Measurements from ENCODE around the gene IQCF6.
"Not testable (repeated sequence)": the region's sequence is repeated elsewhere in the genome, so short reads cannot be mapped to it uniquely, and the experiment has no call there.

IQCF6 gene

DNA sequence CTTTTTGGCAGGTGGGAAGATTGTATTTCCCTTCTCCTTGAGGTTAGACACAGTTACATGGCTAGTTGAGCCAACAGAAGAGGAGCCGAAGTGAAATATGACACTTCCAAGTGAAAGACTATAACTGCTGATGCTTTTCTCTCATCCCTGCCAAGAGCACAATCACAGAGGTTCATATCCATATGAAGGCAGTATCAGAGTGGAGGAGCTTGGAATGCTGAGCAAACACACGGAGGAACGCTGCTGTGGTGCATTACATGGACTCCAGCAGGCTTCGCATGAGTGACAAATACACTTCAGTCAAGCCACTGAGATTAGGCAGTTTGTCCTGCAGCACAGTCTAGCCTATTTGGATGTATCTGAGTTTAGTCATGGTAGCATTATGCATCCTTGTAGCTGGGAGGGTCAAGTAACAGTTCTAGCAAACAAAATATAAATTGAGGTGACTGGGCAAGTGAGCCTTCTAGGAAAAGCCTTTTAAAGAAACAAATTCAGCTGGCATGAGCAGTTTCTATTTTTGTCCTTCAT lies 5.4 kb downstream of the IQCF6 start:
- Histone ChIP-seq H3K36me3 (ENCODE audit: insufficient read depth, low read length) (no peaks in the 10 kb centered on the region), H3K4me3 (ENCODE audit: low read length) (no peak overlapping the region), H3K9ac (ENCODE audit: low read depth, low read length) (no peak overlapping the region), H3K27ac (ENCODE audit: low read depth, low read length) (no peak overlapping the region), H3K27me3 (ENCODE audit: insufficient read depth, low read length) (no peaks in the 10 kb centered on the region), H3K4me1 (ENCODE audit: insufficient read depth, low read length) (peaks cover 12% of the 10 kb centered on the region), H3K9me3 (ENCODE audit: insufficient read depth, low read depth, low read length) (no peaks in the 10 kb centered on the region)
- 39% methylated on average over 4 of the region's 4 CpGs for whole genome bisulfite sequencing

DNA sequence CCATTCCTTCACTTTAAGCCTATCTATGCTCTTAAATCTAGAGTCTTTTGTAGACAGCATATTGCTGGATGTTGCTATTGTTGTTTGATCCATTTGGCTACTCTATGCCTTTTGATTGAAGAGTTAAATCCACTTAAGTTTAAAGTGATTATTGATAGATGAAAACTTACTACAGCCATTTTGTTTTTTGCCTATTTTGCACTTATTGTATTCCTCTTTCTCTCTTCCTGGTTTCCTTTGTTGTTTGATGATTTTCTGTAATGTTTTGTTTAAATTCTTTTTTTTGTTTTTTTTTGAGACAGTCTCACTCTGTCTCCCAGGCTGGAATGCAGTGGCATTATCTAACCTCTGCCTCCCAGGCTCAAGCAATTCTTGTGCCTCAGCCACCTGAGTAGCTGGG lies 19.8 kb downstream of the IQCF6 start:
- Histone ChIP-seq H3K36me3 (ENCODE audit: insufficient read depth, low read length) (no peaks in the 10 kb centered on the region), H3K9me3 (ENCODE audit: insufficient read depth, low read depth, low read length) (peaks cover 20% of the 10 kb centered on the region), H3K4me1 (ENCODE audit: insufficient read depth, low read length) (no peaks in the 10 kb centered on the region)

DNA sequence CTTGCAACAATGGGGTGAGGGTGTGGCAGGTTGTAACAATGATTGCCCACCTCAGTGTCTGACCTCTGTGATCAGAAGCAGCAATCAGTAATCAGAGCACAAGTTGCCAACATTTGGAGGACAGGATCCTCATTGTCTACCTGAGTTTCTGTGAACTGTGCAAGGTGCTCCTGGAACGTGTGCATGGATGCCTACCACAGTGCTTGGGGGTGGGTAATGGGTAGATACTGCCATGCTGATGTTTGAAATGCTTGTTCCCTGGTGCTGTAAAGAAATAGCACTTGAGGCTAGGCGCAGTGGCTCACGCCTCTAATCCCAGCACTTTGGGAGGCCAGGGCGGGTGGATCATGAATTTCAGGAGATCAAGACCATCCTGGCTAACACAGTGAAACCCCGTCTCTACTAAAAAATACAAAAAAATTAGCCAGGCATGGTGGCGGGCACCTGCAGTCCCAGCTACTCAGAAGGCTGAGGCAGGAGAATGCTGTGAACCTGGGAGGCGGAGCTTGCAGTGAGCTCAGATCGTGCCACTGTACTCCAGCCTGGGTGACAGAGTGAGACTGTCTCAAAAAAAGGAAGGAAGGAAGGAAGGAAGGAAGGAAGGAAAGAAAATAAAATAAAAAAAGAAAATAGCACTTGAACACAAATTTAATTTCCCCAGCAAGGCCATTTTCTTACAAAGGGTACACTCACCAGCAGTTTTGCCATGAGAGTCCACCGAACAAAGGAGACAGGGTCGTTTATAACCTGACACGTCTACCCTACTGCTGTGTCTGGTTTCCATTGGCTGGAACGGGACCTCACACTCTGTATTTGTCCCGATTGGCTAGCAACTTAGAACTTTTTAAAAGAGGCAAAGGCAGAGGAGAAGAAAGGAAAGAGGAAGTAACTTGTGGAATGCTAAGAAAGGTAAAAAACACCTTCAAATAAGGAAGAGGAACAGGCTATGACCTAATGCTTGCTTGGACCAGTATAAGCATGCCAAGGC lies 25.0 kb downstream of the IQCF6 start:
- not testable (repeated sequence) for H3K4me1 ChIP-seq (ENCODE audit: insufficient read depth, low read length); H3K27me3 ChIP-seq (ENCODE audit: insufficient read depth, low read length); H3K27ac ChIP-seq (ENCODE audit: low read depth, low read length); H3K36me3 ChIP-seq (ENCODE audit: insufficient read depth, low read length); H3K4me3 ChIP-seq (ENCODE audit: low read length); H3K9ac ChIP-seq (ENCODE audit: low read depth, low read length)
- peaks cover 11% of the 10 kb centered on the region; the same call in 1 of the 2 replicates for H3K9me3 ChIP-seq (ENCODE audit: insufficient read depth, low read depth, low read length)
- 89% methylated on average over 13 of the region's 13 CpGs for WGBS

More for the DNA sequence above, 19.8 kb downstream of the IQCF6 start:
- Histone ChIP-seq H3K9ac (ENCODE audit: low read depth, low read length) (no peak overlapping the region), H3K27ac (ENCODE audit: low read depth, low read length) (no peak overlapping the region), H3K27me3 (ENCODE audit: insufficient read depth, low read length) (no peaks in the 10 kb centered on the region), H3K4me3 (ENCODE audit: low read length) (no peak overlapping the region)

DNA sequence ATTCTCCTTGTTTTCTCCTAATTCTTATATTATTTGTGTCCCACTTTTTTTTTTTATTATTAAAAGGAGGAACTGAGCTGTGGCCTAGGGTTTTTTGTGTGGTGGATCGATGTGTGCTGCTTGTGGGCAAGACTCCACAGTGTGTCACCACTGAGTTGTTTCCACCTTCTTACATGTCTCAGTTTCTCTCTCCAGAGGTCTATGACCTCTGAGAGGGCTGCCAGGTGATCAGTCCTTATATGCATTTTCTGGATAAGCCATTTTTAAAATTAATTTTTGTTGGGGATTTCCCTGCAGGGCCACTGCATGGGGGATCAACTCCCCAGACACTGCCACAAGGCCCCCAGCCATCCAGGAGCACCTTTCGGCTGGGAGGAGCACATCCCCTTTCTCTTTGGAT lies 27.8 kb downstream of the IQCF6 start:
- WGBS, result 95% methylated on average over 2 of the region's 2 CpGs
- H3K27me3 ChIP-seq (ENCODE audit: insufficient read depth, low read length), result no peaks in the 10 kb centered on the region
- H3K4me1 ChIP-seq (ENCODE audit: insufficient read depth, low read length), result peaks cover 3% of the 10 kb centered on the region; the same call in 1 of the 2 replicates
- H3K4me3 ChIP-seq (ENCODE audit: low read length), result no peak overlapping the region
- H3K36me3 ChIP-seq (ENCODE audit: insufficient read depth, low read length), result no peaks in the 10 kb centered on the region
- H3K9me3 ChIP-seq (ENCODE audit: insufficient read depth, low read depth, low read length), result peaks cover 20% of the 10 kb centered on the region; the same call in 1 of the 2 replicates
- H3K27ac ChIP-seq (ENCODE audit: low read depth, low read length), result no peak overlapping the region
- H3K9ac ChIP-seq (ENCODE audit: low read depth, low read length), result no peak overlapping the region

DNA sequence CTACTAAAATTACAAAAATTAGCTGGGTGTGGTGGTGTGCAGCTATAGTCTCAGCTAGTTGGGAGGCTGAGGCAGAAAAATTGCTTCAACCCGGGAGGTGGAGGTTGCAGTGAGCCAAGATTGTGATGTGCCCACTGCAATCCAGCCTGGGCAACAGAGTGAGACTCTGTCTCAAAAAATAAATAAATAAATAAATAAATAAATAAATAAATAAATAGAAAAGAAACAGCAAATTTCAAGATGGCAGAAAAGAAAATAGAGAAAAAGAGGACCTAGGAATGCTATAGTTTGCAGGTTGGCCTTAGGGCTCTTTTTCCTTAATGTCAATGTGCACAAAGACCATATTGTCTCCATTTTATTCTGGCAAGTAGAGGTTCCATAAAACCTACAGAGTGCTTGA lies 28.2 kb downstream of the IQCF6 start:
- Histone ChIP-seq H3K9ac (ENCODE audit: low read depth, low read length) (no peak overlapping the region), H3K27ac (ENCODE audit: low read depth, low read length) (no peak overlapping the region), H3K4me1 (ENCODE audit: insufficient read depth, low read length) (peaks cover 3% of the 10 kb centered on the region; the same call in 1 of the 2 replicates), H3K27me3 (ENCODE audit: insufficient read depth, low read length) (no peaks in the 10 kb centered on the region), H3K4me3 (ENCODE audit: low read length) (no peak overlapping the region), H3K9me3 (ENCODE audit: insufficient read depth, low read depth, low read length) (peaks cover 20% of the 10 kb centered on the region; the same call in 1 of the 2 replicates), H3K36me3 (ENCODE audit: insufficient read depth, low read length) (no peaks in the 10 kb centered on the region)
- 96% methylated on average over 1 of the region's 1 CpG for WGBS

DNA sequence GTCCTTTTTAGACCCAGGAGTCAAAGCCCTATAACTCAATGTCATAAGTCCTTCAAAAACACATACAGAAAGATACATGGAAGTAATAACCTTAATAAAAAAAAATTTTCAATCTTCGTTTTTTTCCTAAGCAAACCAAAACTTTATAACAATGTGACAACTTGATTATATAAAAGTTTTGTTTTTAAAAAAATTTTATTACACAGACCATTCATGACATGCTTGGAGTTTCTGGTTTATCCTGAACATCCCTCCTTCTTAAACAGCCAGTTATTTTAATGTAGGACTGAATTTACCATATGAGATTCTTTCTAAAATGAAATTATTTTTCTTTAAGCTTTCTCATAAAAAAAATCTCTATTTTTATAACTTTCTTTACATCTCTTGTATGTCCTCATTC lies 30.7 kb downstream of the IQCF6 start:
- Histone ChIP-seq H3K9me3 (ENCODE audit: insufficient read depth, low read depth, low read length) (peaks cover 20% of the 10 kb centered on the region; the same call in 1 of the 2 replicates), H3K27ac (ENCODE audit: low read depth, low read length) (no peak overlapping the region), H3K27me3 (ENCODE audit: insufficient read depth, low read length) (no peaks in the 10 kb centered on the region), H3K4me3 (ENCODE audit: low read length) (no peak overlapping the region), H3K36me3 (ENCODE audit: insufficient read depth, low read length) (no peaks in the 10 kb centered on the region), H3K9ac (ENCODE audit: low read depth, low read length) (no peak overlapping the region), H3K4me1 (ENCODE audit: insufficient read depth, low read length) (no peaks in the 10 kb centered on the region; the same call in 1 of the 2 replicates)
- no CpG with 5 or more reads among the region's 1 CpG for WGBS

DNA sequence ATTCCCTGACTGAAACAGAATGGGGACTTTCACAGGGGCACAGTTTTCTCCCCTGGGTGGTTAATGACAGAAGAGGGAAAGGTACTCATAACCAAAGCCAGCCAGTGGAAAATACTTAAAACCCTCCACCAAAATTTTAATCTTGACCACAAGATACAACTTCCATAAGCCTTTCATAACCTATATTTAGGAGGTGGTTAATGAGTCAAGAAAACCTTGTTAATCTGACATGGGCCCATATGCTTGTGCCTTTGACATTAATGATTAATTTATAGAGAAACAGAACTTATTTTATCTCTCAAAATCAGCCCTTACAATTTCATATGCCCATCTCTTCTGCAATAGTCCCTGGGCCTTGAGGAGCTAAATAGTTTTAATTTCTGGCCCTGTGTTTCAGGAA lies 31.2 kb downstream of the IQCF6 start:
- Histone ChIP-seq H3K27ac (ENCODE audit: low read depth, low read length) (no peak overlapping the region), H3K4me1 (ENCODE audit: insufficient read depth, low read length) (no peaks in the 10 kb centered on the region; the same call in 1 of the 2 replicates), H3K36me3 (ENCODE audit: insufficient read depth, low read length) (no peaks in the 10 kb centered on the region), H3K4me3 (ENCODE audit: low read length) (no peak overlapping the region), H3K27me3 (ENCODE audit: insufficient read depth, low read length) (no peaks in the 10 kb centered on the region), H3K9ac (ENCODE audit: low read depth, low read length) (no peak overlapping the region), H3K9me3 (ENCODE audit: insufficient read depth, low read depth, low read length) (peaks cover 20% of the 10 kb centered on the region; the same call in 1 of the 2 replicates)

DNA sequence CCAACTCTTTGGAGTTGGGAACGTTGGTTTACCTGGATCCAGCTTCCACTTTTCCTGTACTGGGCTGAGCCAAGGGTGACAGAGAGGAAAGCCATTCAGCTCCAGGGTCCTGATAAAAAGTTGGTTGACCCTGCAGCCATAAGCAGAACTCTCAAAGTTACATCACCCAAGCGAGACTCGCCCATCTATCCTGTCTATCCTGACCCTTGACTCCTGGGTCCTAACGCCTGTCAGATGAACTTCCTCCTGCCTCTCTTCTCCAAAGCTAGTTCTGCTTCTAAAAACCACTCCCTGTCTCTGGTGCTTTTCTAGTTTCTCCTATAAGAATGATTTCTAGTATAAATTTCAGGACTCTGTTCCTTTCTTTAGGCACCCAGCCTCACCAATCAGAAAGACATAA lies 36.1 kb downstream of the IQCF6 start:
- H3K36me3 ChIP-seq (ENCODE audit: insufficient read depth, low read length); H3K27ac ChIP-seq (ENCODE audit: low read depth, low read length); H3K9me3 ChIP-seq (ENCODE audit: insufficient read depth, low read depth, low read length); H3K27me3 ChIP-seq (ENCODE audit: insufficient read depth, low read length); H3K4me1 ChIP-seq (ENCODE audit: insufficient read depth, low read length); H3K9ac ChIP-seq (ENCODE audit: low read depth, low read length); H3K4me3 ChIP-seq (ENCODE audit: low read length): not testable (repeated sequence)
- 80% methylated on average over 4 of the region's 4 CpGs for WGBS

DNA sequence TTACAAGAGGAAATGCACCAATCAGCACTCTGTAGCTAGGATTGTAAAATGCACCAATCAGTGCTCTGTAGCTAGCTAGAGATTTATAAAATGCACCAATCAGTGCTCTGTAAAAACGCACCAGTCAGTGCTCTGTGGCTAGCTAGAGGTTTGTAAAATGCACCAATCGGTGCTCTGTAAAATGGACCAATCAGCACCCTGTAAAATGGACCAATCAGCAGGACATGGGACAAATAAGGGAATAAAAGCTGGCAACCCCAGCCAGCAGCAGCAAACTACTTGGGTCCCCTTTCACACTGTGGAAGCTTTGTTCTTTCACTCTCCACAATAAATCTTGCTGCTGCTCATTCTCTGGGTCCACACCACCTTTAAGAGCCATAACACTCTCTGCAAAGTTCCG lies 36.7 kb downstream of the IQCF6 start:
- H3K4me3 ChIP-seq (ENCODE audit: low read length); H3K27ac ChIP-seq (ENCODE audit: low read depth, low read length); H3K27me3 ChIP-seq (ENCODE audit: insufficient read depth, low read length); H3K9me3 ChIP-seq (ENCODE audit: insufficient read depth, low read depth, low read length); H3K36me3 ChIP-seq (ENCODE audit: insufficient read depth, low read length); H3K9ac ChIP-seq (ENCODE audit: low read depth, low read length); H3K4me1 ChIP-seq (ENCODE audit: insufficient read depth, low read length): not testable (repeated sequence)
- 94% methylated on average over 3 of the region's 3 CpGs for WGBS

DNA sequence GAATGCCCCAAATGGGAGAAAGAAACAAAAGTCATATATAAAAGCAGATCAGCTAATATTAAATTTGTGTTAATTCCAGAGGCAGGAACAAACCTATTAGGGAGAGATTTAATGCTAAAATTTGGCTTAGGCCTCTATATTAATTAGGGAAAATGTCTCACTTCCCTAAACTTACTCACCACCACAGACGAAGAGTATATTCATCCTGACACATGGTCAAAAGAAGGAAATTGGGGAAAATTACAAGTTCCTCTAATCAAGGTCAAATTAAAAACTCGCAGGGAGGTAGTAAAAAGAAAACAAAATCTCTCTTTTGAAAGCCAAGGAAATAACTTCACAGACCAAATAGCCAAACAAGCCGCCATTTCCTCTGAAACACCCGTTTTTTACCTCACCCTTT lies 39.9 kb downstream of the IQCF6 start:
- H3K9ac ChIP-seq (ENCODE audit: low read depth, low read length), result no peak overlapping the region
- H3K36me3 ChIP-seq (ENCODE audit: insufficient read depth, low read length), result no peaks in the 10 kb centered on the region
- no peaks in the 10 kb centered on the region for H3K9me3 ChIP-seq (ENCODE audit: insufficient read depth, low read depth, low read length)
- H3K27ac ChIP-seq (ENCODE audit: low read depth, low read length), result no peak overlapping the region
- WGBS, result 70% methylated on average over 2 of the region's 4 CpGs
- H3K4me3 ChIP-seq (ENCODE audit: low read length), result no peak overlapping the region
- H3K27me3 ChIP-seq (ENCODE audit: insufficient read depth, low read length), result no peaks in the 10 kb centered on the region
- H3K4me1 ChIP-seq (ENCODE audit: insufficient read depth, low read length), result peaks cover 10% of the 10 kb centered on the region

DNA sequence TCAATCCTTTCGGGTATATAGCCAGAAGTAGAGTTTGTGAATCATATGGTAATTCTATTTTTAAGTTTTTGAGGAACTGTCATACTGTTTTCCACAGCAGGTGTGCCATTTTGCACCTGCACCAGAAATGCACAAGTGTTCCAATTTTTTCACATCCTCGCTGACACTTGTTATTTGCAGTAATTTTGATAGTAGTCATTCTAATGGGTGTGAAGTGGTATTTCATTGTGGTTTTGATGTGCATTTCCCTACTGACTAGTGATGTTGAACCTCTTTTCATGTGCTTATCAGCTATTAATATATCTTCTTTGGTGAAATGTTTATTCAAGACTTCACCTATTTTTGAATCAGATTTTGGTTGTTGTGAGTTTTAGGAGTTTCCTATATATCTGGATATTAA lies 43.1 kb downstream of the IQCF6 start:
- no peak overlapping the region for H3K9ac ChIP-seq (ENCODE audit: low read depth, low read length)
- WGBS, result 94% methylated on average over 2 of the region's 2 CpGs
- no peaks in the 10 kb centered on the region for H3K27me3 ChIP-seq (ENCODE audit: insufficient read depth, low read length)
- H3K27ac ChIP-seq (ENCODE audit: low read depth, low read length), result no peak overlapping the region
- H3K36me3 ChIP-seq (ENCODE audit: insufficient read depth, low read length), result no peaks in the 10 kb centered on the region
- H3K9me3 ChIP-seq (ENCODE audit: insufficient read depth, low read depth, low read length), result no peaks in the 10 kb centered on the region
- peaks cover 10% of the 10 kb centered on the region for H3K4me1 ChIP-seq (ENCODE audit: insufficient read depth, low read length)
- H3K4me3 ChIP-seq (ENCODE audit: low read length), result no peak overlapping the region
